GM12892 (cell line): ENCODE measurements around the gene CD274.

Experiments used
- POLR2A ChIP-seq: IDR thresholded peaks from 2 replicates; pipeline ENCODE4 v1.6.1; 2011; ENCODE audit warnings: low read depth, low read length, control low read depth
- POLR2AphosphoS5 ChIP-seq: IDR thresholded peaks from 2 replicates; pipeline ENCODE4 v1.6.1; 2011; ENCODE audit warnings: low read depth, low read length, control low read depth
- TAF1 ChIP-seq: IDR thresholded peaks from 2 replicates; pipeline ENCODE4 v1.6.1; 2011; ENCODE audit warnings: low read depth, mild to moderate bottlenecking, control low read depth, low read length, borderline replicate concordance

GRCh38 chr9:5438301-5439162 lies 11.8 kb upstream of the CD274 start:
- TF ChIP-seq POLR2A (peak; percentile 20), TAF1 (peak; percentile 52; the same call in 1 of the 2 replicates), POLR2AphosphoS5 (peak; percentile 39; the same call in 1 of the 2 replicates)
